Measurements from ENCODE around the gene DLGAP1. TPM values are rescaled to one million over a fixed set of nuclear protein-coding genes. Genes with fewer than 3 reads are reported as not detected.

DLGAP1 gene
- total RNA-seq, 1 donor from 2014 or later: 2.0 TPM

GRCh38 chr18:4250141-4250540, 205.0 kb downstream of the DLGAP1 start:
- Histone ChIP-seq H3K27ac (no peak overlapping the region), H3K36me3 (no peaks in the 10 kb centered on the region), H3K9me3 (no peaks in the 10 kb centered on the region), H3K4me1 (no peaks in the 10 kb centered on the region), H3K4me3 (no peak overlapping the region), H3K27me3 (no peaks in the 10 kb centered on the region)
- TF ChIP-seq CTCF (IDR thresholded peaks at IDR 0.05): no peak
- intact Hi-C loops (cut with DNase I): no loop called here
- no peak for DNase-seq (ENCODE audit: low spot score in 2 of 2)

- DNase-seq (ENCODE audit: low spot score in 2 of 2): no peak
- H3K9me3 ChIP-seq: no peaks in the 10 kb centered on the region
- H3K4me1 ChIP-seq: no peaks in the 10 kb centered on the region
- H3K36me3 ChIP-seq: no peaks in the 10 kb centered on the region
- no peak overlapping the region for H3K27ac ChIP-seq
- no peaks in the 10 kb centered on the region for H3K27me3 ChIP-seq
- no peak for TF ChIP-seq CTCF (IDR thresholded peaks at IDR 0.05)
- intact Hi-C loops (cut with DNase I): no loop called here
- no peak overlapping the region for H3K4me3 ChIP-seq
Observed at GRCh38 chr18:4248686-4249085, 206.4 kb downstream of the DLGAP1 start.

- intact Hi-C loops (cut with DNase I): no loop called here
- no peaks in the 10 kb centered on the region for H3K4me1 ChIP-seq
- H3K4me3 ChIP-seq: no peak overlapping the region
- no peak overlapping the region for H3K27ac ChIP-seq
- no peak for DNase-seq (ENCODE audit: low spot score in 2 of 2)
- no peaks in the 10 kb centered on the region for H3K36me3 ChIP-seq
- no peak for TF ChIP-seq CTCF (IDR thresholded peaks at IDR 0.05)
- H3K9me3 ChIP-seq: no peaks in the 10 kb centered on the region
- H3K27me3 ChIP-seq: no peaks in the 10 kb centered on the region
Observed at GRCh38 chr18:4246374-4246773, 208.7 kb downstream of the DLGAP1 start.

- intact Hi-C loops (cut with DNase I): no loop called here
- no peak for DNase-seq (ENCODE audit: low spot score in 2 of 2)
- no peaks in the 10 kb centered on the region for H3K27me3 ChIP-seq
- TF ChIP-seq CTCF (IDR thresholded peaks at IDR 0.05): no peak
- no peak overlapping the region for H3K27ac ChIP-seq
- H3K4me1 ChIP-seq: no peaks in the 10 kb centered on the region
- H3K36me3 ChIP-seq: no peaks in the 10 kb centered on the region
- no peak overlapping the region for H3K4me3 ChIP-seq
- no peaks in the 10 kb centered on the region for H3K9me3 ChIP-seq
Observed at GRCh38 chr18:4245456-4245855, 209.7 kb downstream of the DLGAP1 start.

GRCh38 chr18:4242431-4243161, 212.5 kb downstream of the DLGAP1 start:
- intact Hi-C loops (cut with DNase I): no loop called here
- Histone ChIP-seq H3K4me1 (no peaks in the 10 kb centered on the region), H3K9me3 (no peaks in the 10 kb centered on the region), H3K27me3 (no peaks in the 10 kb centered on the region), H3K4me3 (no peak overlapping the region), H3K36me3 (no peaks in the 10 kb centered on the region), H3K27ac (no peak overlapping the region)
- no peak for DNase-seq (ENCODE audit: low spot score in 2 of 2)
- no peak for TF ChIP-seq CTCF (IDR thresholded peaks at IDR 0.05)

All from ascending aorta (tissue), 2 donors.